ENCODE measurements around the gene RNF25. TPM values are rescaled to one million over a fixed set of nuclear protein-coding genes. Genes with fewer than 3 reads are reported as not detected.

Gene RNF25
- total and polyA plus RNA-seq, 2 of the 4 experiments (the other 2 are of a cell fraction) = 56.5 to 78.1 TPM

GRCh38 chr2:218662827-218663226 is 9.0 kb downstream of the RNF25 start:
- Histone ChIP-seq H3K27me3 (ENCODE audit: control insufficient read depth, insufficient read depth, low read length) (no peaks in the 10 kb centered on the region), H3K56ac (ENCODE audit: extremely low read depth, insufficient read depth, low read length) (no peak overlapping the region), H2BK5ac (ENCODE audit: low read depth, low read length, poor library complexity, severe bottlenecking) (no peak overlapping the region), H3K9me1 (ENCODE audit: insufficient read depth, low read length) (peaks cover 8% of the 10 kb centered on the region; the same call in 1 of the 2 replicates), H3K14ac (replicated peaks; ENCODE audit: low read depth, low read length) (no peak overlapping the region), H3K4me3 (ENCODE audit: insufficient read depth, low read depth, low read length) (no peak overlapping the region), H4K20me1 (ENCODE audit: insufficient read depth, low read length) (no peaks in the 10 kb centered on the region), H3K18ac (ENCODE audit: low read depth, low read length) (no peak overlapping the region), H3K79me1 (ENCODE audit: low read depth in 1 of 2, low read length in 2 of 2) (peaks cover 30 to 35% of the 10 kb centered on the region in 2 experiments), H3K4me1 (ENCODE audit: control insufficient read depth, insufficient read depth, low read length) (peaks cover 3% of the 10 kb centered on the region; the same call in 1 of the 2 replicates), H2BK15ac (ENCODE audit: low read depth, low read length) (no peak overlapping the region), H4K91ac (ENCODE audit: insufficient read depth, low read depth, low read length) (no peak overlapping the region), H3K9ac (ENCODE audit: low read depth, low read length) (no peak overlapping the region), H3K36me3 (ENCODE audit: control insufficient read depth, insufficient read depth, low read length) (peaks cover 53% of the 10 kb centered on the region), H3K4ac (ENCODE audit: low read depth, low read length) (no peak overlapping the region), H2AK9ac (replicated peaks; ENCODE audit: low read depth, low read length, poor library complexity) (no peak overlapping the region), H2BK20ac (ENCODE audit: low read depth, low read length) (no peak overlapping the region), H3K4me2 (ENCODE audit: low read depth, low read length) (no peak overlapping the region), H2AK5ac (ENCODE audit: low read depth, low read length) (no peak overlapping the region), H4K5ac (ENCODE audit: low read depth, low read length) (no peak overlapping the region), H4K8ac (ENCODE audit: low read depth in 2 of 2, low read length in 2 of 2) (no peak overlapping the region), H2BK120ac (ENCODE audit: low read depth, low read length) (no peak overlapping the region), H2AFZ (replicated peaks; ENCODE audit: low read length, poor library complexity) (no peak overlapping the region), H3K9me3 (ENCODE audit: control insufficient read depth, insufficient read depth, low read length) (no peaks in the 10 kb centered on the region), H3K23ac (ENCODE audit: low read depth, low read length) (no peak overlapping the region), H3K27ac (ENCODE audit: insufficient read depth, low read length) (no peak overlapping the region)
- BruUV-seq (replicated peaks) = no TSS peak
- no peak for ATAC-seq (ENCODE audit: low read depth)
- in situ Hi-C loops (cut with MboI; ENCODE audit: low sequenced_read_pairs) (no loop called here), dilution Hi-C loops (cut with HindIII; ENCODE audit: low sequenced_read_pairs, unreplicated experiment) (no loop called here), intact Hi-C loops (cut with micrococcal nuclease) (no loop called here)
- TF ChIP-seq FOS (IDR thresholded peaks at IDR 0.05; ENCODE audit: low read depth, low read length) (no peak), CEBPB (IDR thresholded peaks at IDR 0.05; ENCODE audit: low read depth, low read length) (no peak)
- 100% methylated on average over 5 of the region's 10 CpGs; no CpG with 5 or more reads in 1 of the 2 experiments for WGBS, 2 experiments (ENCODE audit: extremely low coverage in 2 of 2, insufficient read length in 1 of 2)
- no peak for DNase-seq
- POLR2A ChIA-PET (ENCODE audit: unreplicated experiment) = no interaction called here
- CTCF ChIA-PET = no interaction called here
